NOMO-1 treated with dmso at 0.1 percent for 144 hours (cell line): ENCODE results near the gene LPO.

Experiments
- DNase-seq: peaks from one replicate; lab custom pipeline; 2025; ENCODE audit not compliant: unreplicated experiment; lab: John Stamatoyannopoulos, UW

LPO gene

GRCh38 chr17:58302919-58303585 is 64.7 kb downstream of the LPO start:
- DNase-seq, result no peak

GRCh38 chr17:58303971-58304749 is 65.8 kb downstream of the LPO start:
- DNase-seq, result peak; percentile 57

GRCh38 chr17:58304750-58305486 is 66.5 kb downstream of the LPO start:
- DNase-seq, result no peak

- no peak for DNase-seq
Observed at GRCh38 chr17:58305626-58306025, 67.2 kb downstream of the LPO start.

- no peak for DNase-seq
Observed at GRCh38 chr17:58306131-58306951, 68.0 kb downstream of the LPO start.

- no peak for DNase-seq
Observed at GRCh38 chr17:58307468-58308172, 69.2 kb downstream of the LPO start.

- DNase-seq, result no peak
Observed at GRCh38 chr17:58308173-58308984, 70.0 kb downstream of the LPO start.

GRCh38 chr17:58308985-58309917 is 70.9 kb downstream of the LPO start:
- DNase-seq, result no peak

GRCh38 chr17:58309918-58310259 is 71.5 kb downstream of the LPO start:
- DNase-seq, result no peak

- DNase-seq, result no peak
Observed at GRCh38 chr17:58310511-58311428, 72.4 kb downstream of the LPO start.

GRCh38 chr17:58311429-58311894 is 73.1 kb downstream of the LPO start:
- DNase-seq, result no peak

- DNase-seq, result no peak
Observed at GRCh38 chr17:58312021-58312630, 73.7 kb downstream of the LPO start.

- DNase-seq, result no peak
Observed at GRCh38 chr17:58312829-58313228, 74.4 kb downstream of the LPO start.

GRCh38 chr17:58313815-58314705 is 75.7 kb downstream of the LPO start:
- no peak for DNase-seq

- DNase-seq, result no peak
Observed at GRCh38 chr17:58314706-58315015, 76.3 kb downstream of the LPO start.

- DNase-seq, result no peak
Observed at GRCh38 chr17:58315281-58315711, 76.9 kb downstream of the LPO start.
